ENCODE results near the gene SRSF5. TPM values are rescaled to one million over a fixed set of nuclear protein-coding genes. Genes with fewer than 3 reads are reported as not detected.
A peak's percentile ranks its signal among the peaks of the same experiment; 100 is the strongest.

SRSF5 gene
- total and polyA plus RNA-seq, 2 of the 13 experiments (the other 11 are each of a cell fraction or from before 2014, with no cell fraction given), result 189 to 277 TPM

DNA sequence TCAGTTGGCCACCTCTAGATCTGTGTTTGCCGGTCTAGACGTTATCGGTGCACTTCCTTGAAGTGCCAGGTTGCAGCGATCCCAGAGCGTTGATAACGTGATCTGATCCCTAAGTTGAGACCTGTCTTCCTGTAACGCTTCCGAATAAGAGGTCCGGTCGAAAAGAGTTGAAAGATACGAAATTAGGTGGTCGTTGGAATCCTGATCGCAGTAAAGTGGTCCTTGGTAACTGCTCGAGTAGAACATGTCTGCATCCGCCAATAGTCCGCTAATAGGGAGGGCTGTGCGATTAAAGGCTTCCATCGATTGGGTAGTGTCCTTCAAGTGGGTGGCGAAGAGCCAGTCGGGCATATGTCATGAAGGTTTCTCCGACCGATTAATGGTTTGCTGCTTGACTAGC is 2.7 kb downstream of the SRSF5 start (continued):
- TF ChIP-seq FOXO4 (CRISPR knock-in tag; conservative IDR thresholded peaks at IDR 0.05), result no peak

- FAIRE-seq, result no peak
- TF ChIP-seq POLR2AphosphoS5 (IDR thresholded peaks at IDR 0.05; ENCODE audit: low read depth, low read length) (0 out of 2 replicates have a peak, but pooled peaks have one; percentile 30), TCF12 (IDR thresholded peaks at IDR 0.05) (no peak), TCF12 (CRISPR knock-in tag; IDR thresholded peaks at IDR 0.05) (no peak), MED1 (CRISPR knock-in tag; IDR thresholded peaks at IDR 0.05) (no peak), KMT2B (CRISPR knock-in tag; IDR thresholded peaks at IDR 0.05) (no peak), HNF4A (CRISPR knock-in tag; IDR thresholded peaks at IDR 0.05) (no peak), SMARCE1 (IDR thresholded peaks at IDR 0.05; ENCODE audit: borderline replicate concordance) (no peak), JUND (CRISPR knock-in tag; IDR thresholded peaks at IDR 0.05) (no peak), POLR2A (IDR thresholded peaks at IDR 0.05; ENCODE audit: insufficient read depth in 1 of 2, low read depth in 2 of 2, low read length in 2 of 2) (peak in 1 of 2 experiments; percentile 35; a peak in 2 of 4 replicates), ZNF549 (CRISPR knock-in tag; IDR thresholded peaks at IDR 0.05) (no peak), KMT2A (CRISPR knock-in tag; IDR thresholded peaks at IDR 0.05) (no peak), KDM2A (CRISPR knock-in tag; IDR thresholded peaks at IDR 0.05; ENCODE audit: borderline replicate concordance, low read depth) (no peak), ZNF678 (CRISPR knock-in tag; IDR thresholded peaks at IDR 0.05) (no peak), TEF (CRISPR knock-in tag; IDR thresholded peaks at IDR 0.05) (no peak), SSRP1 (CRISPR knock-in tag; IDR thresholded peaks at IDR 0.05) (peak; percentile 31; the same call in 1 of the 2 replicates)
- TF ChIP-seq, protein P1, sequence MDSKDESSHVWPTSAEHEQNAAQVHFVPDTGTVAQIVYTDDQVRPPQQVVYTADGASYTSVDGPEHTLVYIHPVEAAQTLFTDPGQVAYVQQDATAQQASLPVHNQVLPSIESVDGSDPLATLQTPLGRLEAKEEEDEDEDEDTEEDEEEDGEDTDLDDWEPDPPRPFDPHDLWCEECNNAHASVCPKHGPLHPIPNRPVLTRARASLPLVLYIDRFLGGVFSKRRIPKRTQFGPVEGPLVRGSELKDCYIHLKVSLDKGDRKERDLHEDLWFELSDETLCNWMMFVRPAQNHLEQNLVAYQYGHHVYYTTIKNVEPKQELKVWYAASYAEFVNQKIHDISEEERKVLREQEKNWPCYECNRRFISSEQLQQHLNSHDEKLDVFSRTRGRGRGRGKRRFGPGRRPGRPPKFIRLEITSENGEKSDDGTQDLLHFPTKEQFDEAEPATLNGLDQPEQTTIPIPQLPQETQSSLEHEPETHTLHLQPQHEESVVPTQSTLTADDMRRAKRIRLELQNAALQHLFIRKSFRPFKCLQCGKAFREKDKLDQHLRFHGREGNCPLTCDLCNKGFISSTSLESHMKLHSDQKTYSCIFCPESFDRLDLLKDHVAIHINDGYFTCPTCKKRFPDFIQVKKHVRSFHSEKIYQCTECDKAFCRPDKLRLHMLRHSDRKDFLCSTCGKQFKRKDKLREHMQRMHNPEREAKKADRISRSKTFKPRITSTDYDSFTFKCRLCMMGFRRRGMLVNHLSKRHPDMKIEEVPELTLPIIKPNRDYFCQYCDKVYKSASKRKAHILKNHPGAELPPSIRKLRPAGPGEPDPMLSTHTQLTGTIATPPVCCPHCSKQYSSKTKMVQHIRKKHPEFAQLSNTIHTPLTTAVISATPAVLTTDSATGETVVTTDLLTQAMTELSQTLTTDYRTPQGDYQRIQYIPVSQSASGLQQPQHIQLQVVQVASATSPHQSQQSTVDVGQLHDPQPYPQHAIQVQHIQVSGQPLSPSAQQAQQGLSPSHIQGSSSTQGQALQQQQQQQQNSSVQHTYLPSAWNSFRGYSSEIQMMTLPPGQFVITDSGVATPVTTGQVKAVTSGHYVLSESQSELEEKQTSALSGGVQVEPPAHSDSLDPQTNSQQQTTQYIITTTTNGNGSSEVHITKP (CRISPR knock-in tag; IDR thresholded peaks at IDR 0.05; ENCODE audit: low read depth), result no peak
- TF ChIP-seq, protein P2, sequence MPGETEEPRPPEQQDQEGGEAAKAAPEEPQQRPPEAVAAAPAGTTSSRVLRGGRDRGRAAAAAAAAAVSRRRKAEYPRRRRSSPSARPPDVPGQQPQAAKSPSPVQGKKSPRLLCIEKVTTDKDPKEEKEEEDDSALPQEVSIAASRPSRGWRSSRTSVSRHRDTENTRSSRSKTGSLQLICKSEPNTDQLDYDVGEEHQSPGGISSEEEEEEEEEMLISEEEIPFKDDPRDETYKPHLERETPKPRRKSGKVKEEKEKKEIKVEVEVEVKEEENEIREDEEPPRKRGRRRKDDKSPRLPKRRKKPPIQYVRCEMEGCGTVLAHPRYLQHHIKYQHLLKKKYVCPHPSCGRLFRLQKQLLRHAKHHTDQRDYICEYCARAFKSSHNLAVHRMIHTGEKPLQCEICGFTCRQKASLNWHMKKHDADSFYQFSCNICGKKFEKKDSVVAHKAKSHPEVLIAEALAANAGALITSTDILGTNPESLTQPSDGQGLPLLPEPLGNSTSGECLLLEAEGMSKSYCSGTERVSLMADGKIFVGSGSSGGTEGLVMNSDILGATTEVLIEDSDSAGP (CRISPR knock-in tag; IDR thresholded peaks at IDR 0.05; ENCODE audit: borderline replicate concordance), result no peak
These were observed 3.6 kb downstream of the SRSF5 start for GRCh38 chr14:69770559-69770958.

More at GRCh38 chr14:69770559-69770958, 3.6 kb downstream of the SRSF5 start:
- Histone ChIP-seq H3K9ac (ENCODE audit: insufficient read depth, low read depth, low read length) (no peak overlapping the region), H3K79me2 (ENCODE audit: insufficient read depth, low read length) (peaks cover 40% of the 10 kb centered on the region), H3K27me3 (ENCODE audit: control insufficient read depth in 1 of 2, insufficient read depth in 2 of 2, low read length in 2 of 2) (no peaks in the 10 kb centered on the region; a peak in 1 of 5 replicates), H3K9me3 (ENCODE audit: low read length) (no peaks in the 10 kb centered on the region), H3K36me3 (replicated peaks in 1 of 2; ENCODE audit: control insufficient read depth in 1 of 2, insufficient read depth in 2 of 2, low read length in 2 of 2) (peaks cover 18 to 51% of the 10 kb centered on the region in 2 experiments), H3K27ac (ENCODE audit: extremely low read length, insufficient read depth, low read length) (no peak overlapping the region), H2AFZ (ENCODE audit: low read length) (no peak overlapping the region), H4K20me1 (ENCODE audit: insufficient read depth, low read length) (peaks cover 34% of the 10 kb centered on the region), H3K4me3 (replicated peaks in 1 of 3; ENCODE audit: insufficient read depth in 1 of 3, low read depth in 2 of 3, low read length in 3 of 3) (no peak overlapping the region; a peak in 1 of 6 replicates), H3K4me2 (ENCODE audit: low read depth, low read length) (peak overlapping the region; percentile 93), H3K4me1 (ENCODE audit: insufficient read depth, low read length) (peaks cover 62% of the 10 kb centered on the region)
- ATAC-seq (no peak), DNase-seq (ENCODE audit: low spot score) (no peak)
- ChIA-PET CTCF (ENCODE audit: low intra/inter-chr PET ratio, low total read pairs) (no interaction called here), POLR2A (interaction anchor here (0.7 kb wide), 1 partner anchor 39 kb away, joined by 3 read pairs; no protein-coding TSS in a partner anchor)
- in situ Hi-C loops (cut with HindIII; ENCODE audit: extremely low pct_ligation_motif_present, low pct_unique_long_range_greater_than_20kb), result no loop called here
- no TSS peak for BruUV-seq (replicated peaks)
- intact Hi-C loops (cut with micrococcal nuclease; ENCODE audit: unreplicated experiment), result no loop called here
- 89% methylated on average over 3 of the region's 3 CpGs for WGBS (ENCODE audit: low lambda C conversion rate)

Data from HepG2 (cell line).